Measurements from ENCODE around the gene NOL8.

- no peak for TF ChIP-seq CTCF (IDR thresholded peaks at IDR 0.05)
- TF ChIP-seq POLR2AphosphoS5 (IDR thresholded peaks at IDR 0.05; ENCODE audit: insufficient read depth in 1 of 2, low read depth in 1 of 2) = no peak
- TF ChIP-seq POLR2A (IDR thresholded peaks at IDR 0.05) = no peak
These were observed 43.9 kb upstream of the NOL8 start for GRCh38 chr9:92369075-92369474.
